CD4-positive, alpha-beta T cell treated with Interleukin-17A for 1 hour (primary cell): ENCODE data around the gene ACTR2.
"Not testable (repeated sequence)": the region's sequence is repeated elsewhere in the genome, so short reads cannot be mapped to it uniquely, and the experiment has no call there.

Experiments used
- DNase-seq: peaks from one replicate; pipeline ENCODE4 v3.0.0-alpha.2; 2020

ACTR2 gene

DNA sequence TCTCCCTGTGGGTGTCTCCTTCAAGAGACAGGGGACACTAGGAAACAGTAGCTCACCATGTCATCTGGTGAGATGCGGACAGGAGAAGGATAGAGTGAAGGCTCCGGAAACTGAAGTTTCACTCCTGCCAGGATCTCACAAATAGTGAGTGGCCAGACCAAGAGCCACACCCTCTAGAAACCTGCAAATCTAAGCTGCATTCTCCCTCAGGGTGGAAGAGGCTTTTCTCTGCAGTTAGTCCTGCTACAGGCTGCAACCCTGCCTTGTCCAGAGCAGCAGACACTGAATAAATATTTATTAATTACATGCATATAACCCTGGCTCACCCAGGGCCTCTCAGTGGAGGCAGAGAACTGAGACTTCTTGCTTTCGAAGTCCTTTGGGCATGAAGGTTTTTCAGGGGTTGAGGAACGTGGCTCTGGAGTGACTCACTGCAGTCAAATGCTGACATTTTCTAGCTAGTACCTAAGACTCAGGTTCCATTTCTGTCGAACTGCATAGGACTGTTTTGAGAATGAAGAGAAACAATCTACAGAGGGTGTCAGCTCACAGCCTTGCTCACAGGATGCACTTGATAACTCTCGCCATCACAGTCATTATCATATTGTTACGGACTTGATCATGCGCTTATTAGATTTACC lies 87.3 kb downstream of the ACTR2 start:
- DNase-seq = no peak

DNA sequence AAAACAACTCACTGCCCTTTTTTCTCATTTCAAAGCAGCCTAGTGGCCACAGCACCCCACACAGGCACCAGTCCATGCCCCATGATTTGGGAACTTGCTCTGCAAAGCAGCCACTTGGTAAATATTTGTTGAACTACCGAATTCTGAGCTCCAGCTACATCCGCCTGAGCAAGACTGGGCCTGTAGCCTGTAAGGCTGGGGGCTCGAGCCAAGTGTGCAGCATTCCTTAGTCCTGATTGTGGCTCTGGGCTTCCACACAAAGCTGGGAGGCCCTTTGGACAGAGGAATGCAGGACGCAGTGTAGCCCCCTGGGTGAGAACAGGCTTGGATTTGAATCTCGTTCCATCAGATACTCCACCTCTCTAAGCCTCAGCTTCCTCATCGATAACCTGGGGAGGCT lies 88.4 kb downstream of the ACTR2 start:
- no peak for DNase-seq

DNA sequence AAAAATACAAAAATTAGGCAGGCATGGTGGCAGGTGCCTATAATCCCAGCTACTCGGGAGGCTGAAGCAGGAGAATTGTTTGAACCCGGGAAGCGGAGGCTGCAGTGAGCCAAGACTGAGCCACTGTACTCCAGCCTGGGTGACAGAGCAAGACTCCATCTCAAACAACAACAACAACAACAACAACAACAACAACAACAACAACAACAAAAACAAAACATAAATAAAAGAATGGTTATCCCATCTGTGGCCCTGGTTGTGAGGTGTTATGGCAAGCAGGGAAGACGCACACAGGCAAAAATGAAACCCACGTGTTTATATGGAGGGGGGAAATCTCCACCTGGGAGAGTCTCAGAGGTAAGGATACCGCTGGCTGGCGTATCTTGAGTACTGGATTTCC lies 89.7 kb downstream of the ACTR2 start:
- not testable (repeated sequence) for DNase-seq

DNA sequence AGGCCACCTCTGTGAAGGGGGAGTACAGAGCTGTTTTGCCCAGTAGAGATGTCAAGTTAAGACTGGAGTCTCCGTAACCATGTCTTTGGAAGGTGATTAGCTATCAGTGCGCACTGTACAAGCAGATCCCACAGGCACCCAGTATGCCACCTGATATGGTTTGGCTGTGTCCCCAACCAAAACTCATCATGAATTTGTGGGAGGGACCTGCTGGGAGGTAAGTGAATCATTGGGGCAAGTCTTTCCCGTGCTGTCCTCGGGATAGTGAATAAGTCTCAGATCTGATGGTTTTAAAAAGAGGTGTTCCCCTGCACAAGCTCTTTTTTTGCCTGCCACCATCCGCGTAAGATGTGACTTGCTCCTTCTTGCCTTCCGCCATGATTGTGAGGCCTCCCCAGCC lies 90.2 kb downstream of the ACTR2 start:
- DNase-seq = no peak

DNA sequence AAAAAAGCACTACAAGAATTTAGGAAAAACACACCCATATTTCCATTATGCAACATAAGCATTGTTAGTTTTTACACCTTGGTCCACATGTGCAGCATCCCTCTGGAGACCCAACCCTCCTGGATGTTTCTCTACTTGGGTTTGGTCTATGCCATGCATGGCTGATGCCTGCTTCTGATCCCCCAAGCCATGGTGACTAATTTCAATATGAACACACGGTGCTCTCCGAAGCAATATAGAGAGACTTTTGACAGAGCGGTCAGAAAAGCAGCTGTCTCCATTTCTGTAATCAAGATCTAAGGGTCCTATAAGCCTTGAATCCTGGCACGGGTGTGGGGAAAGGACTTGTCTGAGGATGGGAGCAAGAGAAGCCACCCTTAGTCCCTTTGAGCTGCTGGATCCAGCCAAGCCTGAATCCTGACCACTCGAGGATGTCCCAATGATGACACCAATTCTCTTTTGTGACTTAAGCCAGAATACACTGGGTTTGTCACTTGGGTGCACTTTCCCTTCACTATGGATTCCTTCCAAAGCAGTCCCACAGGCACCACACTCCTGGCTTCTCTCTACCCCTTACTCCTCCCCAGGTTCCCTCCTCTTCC lies 91.5 kb downstream of the ACTR2 start:
- DNase-seq = no peak

DNA sequence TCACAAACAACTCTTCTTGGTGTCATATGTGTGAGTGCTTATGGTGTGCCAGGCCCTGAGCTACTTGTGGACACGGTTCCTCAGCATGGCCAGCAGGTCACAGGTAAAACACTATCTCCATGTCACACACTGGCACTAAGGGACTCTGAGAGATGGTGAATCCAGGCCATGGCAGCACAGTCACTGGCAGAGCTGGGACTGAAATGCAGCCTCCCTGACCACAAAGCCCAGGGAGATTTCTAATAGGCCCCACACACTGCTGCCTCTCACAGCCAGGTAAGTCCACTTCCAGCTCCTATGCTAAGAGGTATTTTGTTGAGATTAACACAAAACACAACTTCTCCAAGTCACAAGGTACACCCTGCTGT lies 92.0 kb downstream of the ACTR2 start:
- no peak for DNase-seq

DNA sequence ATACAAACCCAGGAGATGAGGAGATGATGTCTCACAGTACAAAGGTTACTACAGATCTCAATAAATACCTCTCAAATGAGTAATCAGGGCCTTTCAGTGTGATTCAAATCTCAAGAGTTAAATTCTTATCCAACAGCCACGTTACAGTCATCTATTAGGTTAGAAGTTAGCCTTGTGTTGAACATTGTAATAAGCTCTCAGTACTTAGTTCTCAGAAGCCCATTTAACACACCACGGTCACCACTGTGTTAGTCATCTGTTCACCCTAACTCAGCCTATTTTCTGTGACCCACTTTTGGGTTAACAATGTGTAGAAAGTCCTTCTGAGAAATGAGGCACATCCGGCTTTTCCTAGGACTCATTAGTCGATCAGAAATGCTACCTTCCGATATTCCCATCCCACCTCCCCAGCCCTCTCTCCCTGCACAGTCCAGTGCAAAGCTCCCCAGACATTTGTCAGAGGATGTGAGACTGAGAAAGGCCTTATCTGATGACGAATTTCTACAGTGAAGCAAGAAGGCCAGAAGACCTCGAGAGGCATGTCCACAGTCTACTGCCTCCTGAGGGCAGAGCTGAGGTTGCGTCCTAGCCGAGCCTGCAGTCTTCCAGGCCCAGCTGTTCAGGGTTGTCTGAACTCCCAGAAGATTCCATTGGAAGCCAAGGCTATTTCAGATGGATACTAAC lies 92.6 kb downstream of the ACTR2 start:
- DNase-seq = no peak
